Activated CD4-positive, alpha-beta T cell treated with anti-CD3 and anti-CD28 coated beads, Interleukin-2, Interleukin-4, amounts not matched to agents 100 ng/mL and 50 ng/mL, durations not matched to agents 16 hours and 8 hours (primary cell): Measurements from ENCODE around the gene PSG6.
"Not testable (repeated sequence)": the region's sequence is repeated elsewhere in the genome, so short reads cannot be mapped to it uniquely, and the experiment has no call there.

Experiments used
- DNase-seq: peaks from one replicate; pipeline ENCODE4 v3.0.0-alpha.2; 2020; ENCODE audit warnings: low spot score

PSG6 gene

DNA sequence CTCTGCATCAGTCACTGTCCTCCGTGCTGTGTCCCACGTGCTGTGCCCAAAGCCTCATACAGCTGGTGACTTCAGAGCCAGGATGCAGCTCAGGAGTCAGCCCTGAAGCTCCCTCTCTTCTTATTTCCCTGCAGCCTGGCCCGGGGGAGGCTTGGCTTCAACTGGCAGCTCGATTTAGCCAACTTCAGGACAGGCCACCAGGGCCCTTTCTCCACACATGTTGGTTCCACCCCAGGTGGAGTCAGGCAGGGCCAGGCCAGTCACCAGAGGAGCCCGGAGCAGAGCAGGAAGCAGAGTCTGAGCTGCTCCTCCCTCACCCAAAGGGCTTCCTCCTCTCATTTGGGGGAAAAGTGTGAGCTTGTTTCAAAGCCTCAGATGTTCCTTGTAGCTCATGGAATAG lies 11.5 kb downstream of the PSG6 start:
- DNase-seq, result not testable (repeated sequence)

- not testable (repeated sequence) for DNase-seq
Measured at GRCh38 chr19:42900561-42900960, 17.1 kb downstream of the PSG6 start.

DNA sequence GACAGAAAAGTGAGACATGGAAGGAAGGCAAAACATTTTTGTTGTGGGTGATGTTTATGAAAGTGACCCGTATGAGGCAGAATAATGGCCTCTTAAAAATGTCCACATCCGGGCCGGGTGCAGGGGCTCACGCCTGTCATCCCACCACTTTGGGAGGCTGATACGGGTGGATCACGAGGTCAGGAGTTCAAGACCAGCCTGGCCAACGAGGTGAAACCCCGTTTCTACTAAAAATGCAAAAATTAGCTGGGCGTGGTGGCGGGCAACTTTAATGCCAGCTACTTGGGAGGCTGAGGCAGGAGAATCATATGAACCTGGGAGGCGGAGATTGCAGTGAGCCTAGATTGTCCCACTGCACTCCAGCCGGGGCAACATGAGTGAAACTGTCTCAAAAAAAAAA lies 18.0 kb downstream of the PSG6 start:
- DNase-seq, result not testable (repeated sequence)

- DNase-seq, result not testable (repeated sequence)
Measured at GRCh38 chr19:42899110-42899509, 18.6 kb downstream of the PSG6 start.

DNA sequence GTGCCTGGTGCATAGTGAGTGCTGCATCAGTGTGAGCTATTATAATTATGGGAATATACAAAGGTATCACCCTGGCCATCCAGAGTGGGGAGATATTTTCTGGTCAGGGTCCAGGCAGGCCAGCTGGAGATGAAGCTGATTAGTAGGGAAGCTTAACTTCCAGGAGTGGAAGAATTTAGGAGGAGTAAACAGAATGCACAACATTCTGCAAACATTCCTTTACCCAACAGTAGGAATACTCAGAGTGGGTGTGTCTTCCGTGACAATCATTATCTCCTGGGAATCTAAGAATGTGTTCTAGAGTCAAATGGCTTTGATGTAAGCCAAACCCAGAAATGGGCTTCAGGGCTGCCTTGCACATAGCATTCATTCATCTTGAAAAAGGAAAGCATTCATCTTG lies 19.0 kb downstream of the PSG6 start:
- not testable (repeated sequence) for DNase-seq

DNA sequence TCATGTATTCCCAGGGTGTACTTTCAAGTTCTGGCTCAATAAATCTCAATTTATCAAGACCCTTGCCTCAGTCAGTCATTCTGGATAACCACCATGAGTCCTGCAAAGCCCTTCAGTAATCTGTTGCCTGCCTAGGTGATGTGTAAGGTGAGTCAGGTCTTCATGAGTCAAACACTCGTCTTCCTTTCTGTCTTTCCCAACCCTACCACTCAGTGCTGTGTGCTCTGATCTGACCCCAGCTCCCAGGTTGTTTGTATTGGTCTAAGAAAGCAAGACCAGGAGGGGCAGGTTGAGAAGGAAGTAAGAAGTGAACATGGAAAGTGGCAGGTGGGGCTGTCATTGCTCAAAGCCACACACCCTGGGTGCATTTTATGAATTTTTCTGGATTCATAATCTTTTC lies 20.0 kb downstream of the PSG6 start:
- not testable (repeated sequence) for DNase-seq

- not testable (repeated sequence) for DNase-seq
Measured at GRCh38 chr19:42890446-42890845, 27.2 kb downstream of the PSG6 start.

DNA sequence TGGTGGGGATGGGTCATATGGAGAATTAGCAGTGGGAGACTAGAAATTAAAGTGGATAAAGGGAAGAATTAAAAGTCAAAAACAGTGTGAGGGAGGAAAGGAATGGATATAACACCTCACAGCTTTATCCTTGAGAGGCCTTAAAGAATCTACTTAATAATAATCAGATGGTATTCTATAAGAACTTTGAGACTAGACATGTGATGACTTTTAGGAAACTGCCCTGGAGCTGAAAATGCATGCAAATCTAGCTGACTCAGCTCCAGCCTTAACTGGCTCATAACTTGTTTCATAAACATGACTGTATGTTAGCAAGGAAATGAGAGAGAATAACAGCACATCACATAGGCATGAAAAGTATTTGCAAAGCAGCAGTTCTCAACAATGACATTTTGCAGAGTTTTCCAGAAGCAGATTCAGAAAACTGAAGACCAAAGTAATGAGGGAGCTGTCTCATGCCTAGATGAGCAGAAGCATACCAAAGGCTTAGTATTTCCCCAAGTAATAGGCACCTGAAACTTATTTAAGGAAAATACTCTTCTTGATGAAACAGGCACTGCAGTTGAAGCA lies 29.7 kb downstream of the PSG6 start:
- DNase-seq, result not testable (repeated sequence)

DNA sequence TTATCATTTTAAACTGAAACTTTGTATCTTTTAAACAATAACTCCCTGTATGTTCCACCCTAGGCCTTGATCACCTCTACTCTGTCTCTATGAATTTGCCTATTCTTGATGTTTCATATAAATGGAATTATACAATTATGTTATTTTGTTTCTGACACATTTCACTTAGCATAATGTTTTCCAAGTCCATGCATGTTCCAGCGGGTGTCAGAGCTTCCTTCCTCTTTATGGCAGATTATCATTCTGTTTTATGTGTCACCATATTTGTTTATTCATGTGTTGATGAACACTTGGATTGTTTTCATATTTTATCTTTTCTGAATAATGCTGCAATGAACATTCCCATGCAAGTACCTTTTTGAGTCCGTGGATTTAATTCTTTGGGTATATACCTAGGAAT lies 35.0 kb downstream of the PSG6 start:
- not testable (repeated sequence) for DNase-seq

- DNase-seq, result not testable (repeated sequence)
Measured at GRCh38 chr19:42882010-42882409, 35.7 kb downstream of the PSG6 start.

- not testable (repeated sequence) for DNase-seq
Measured at GRCh38 chr19:42881279-42881678, 36.4 kb downstream of the PSG6 start.

DNA sequence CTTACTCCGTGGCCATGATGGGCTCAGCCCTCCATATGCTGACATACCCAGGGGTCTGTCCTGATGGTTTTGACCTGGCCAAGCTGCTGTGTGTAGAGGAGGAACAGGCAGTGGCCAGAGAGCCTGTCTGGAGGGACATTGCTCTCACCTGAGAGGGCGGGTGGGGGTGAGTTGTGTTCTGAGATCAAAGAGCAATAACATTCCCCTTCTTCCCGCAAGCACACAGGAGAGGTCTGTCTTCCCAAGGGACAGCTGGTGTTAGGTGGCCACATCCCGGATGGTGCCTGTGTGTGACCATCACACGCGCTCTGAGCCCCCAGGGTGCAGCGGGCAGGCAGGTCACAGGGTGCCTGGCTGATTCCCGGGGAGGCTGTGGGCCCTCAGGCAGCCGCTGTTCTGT lies 37.1 kb downstream of the PSG6 start:
- not testable (repeated sequence) for DNase-seq

- DNase-seq, result no peak
Measured at GRCh38 chr19:42879613-42880012, 38.1 kb downstream of the PSG6 start, which contains the start of gene PSG1. TSS of gene PSG1 (minus strand) at chr19:42879713. CDS start at chr19:42879581, 132 bp downstream.

DNA sequence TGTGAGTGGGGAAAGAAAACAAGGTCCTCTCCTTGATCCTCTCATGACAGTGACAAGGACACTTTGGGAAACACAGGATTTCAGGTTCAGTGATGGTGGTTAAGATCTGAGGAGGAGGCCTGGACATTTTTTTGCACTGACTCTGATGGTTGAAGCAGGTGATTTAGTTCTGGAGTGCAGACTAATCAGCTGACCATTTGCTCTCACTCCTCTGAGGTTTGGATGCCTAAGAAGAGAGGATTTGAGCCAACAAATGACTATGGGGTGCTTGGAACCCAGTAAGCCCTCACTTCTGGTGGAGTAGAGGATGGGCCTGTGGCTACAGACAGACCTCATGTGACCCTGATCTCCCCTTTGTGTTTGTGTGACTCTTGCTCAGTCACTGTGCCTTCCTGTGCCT lies 41.1 kb downstream of the PSG6 start:
- DNase-seq, result not testable (repeated sequence)

- not testable (repeated sequence) for DNase-seq
Measured at GRCh38 chr19:42875881-42876280, 41.8 kb downstream of the PSG6 start.

DNA sequence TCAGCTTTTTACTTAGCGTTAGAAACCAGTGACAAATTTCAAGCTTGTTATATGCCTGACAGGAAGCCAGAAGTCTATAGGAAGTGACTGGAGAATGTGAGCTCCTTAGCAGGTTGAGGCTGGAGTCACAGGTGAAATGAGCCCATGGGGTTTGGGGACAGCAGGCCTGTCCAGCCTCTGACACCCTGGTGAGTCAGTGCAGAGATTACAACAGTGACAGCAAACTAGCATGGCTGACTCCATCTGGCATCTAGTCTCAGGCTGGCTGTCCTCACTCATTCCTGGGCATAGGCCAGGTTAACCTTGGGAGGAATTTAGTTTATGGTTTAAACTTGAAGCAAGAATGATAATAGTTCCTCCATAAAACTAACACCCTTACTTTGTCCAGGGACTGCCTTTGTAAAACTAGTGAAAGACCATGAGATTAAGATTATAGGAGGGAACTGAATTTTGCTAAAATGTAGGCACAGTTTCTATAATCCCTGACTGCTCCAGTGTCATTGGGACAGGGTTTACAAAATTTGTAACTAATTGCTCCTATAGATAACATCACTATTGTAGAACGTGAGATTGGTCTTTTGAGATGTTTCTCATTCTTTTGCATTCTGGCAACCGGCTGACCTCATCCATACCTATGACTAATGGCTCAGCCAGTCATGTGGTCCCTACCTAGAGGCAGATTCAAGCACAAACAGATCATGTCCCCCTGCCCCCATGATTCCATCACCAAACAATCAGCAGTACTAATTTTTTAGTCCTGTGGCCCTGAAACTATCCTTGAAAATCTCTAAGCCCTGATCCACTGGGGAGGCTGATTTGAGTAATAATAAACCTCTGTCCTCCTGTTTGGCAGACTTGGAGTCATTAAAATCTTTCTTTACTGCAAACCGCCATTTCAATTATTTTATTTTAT lies 42.5 kb downstream of the PSG6 start:
- not testable (repeated sequence) for DNase-seq

DNA sequence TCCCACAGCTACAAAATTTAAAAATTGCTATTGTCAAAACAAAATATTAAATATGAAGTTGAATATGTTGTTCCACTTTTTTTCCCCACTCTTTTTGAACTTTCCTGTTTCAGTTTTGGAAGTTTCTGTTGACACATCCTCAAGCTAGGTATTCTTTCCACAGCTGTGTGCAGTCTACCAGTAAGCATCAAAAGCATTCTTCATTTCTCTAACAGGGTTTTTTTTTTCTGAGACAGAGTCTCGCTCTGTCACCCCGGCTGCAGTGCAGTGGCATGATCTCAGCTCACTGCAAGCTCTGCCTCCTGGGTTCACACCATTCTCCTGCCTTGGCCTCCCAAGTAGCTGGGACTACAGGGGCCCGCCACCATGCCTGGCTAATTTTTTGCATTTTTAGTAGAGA lies 43.6 kb downstream of the PSG6 start:
- not testable (repeated sequence) for DNase-seq

GRCh38 chr19:42872608-42873007 lies 45.1 kb downstream of the PSG6 start:
- DNase-seq, result no peak

DNA sequence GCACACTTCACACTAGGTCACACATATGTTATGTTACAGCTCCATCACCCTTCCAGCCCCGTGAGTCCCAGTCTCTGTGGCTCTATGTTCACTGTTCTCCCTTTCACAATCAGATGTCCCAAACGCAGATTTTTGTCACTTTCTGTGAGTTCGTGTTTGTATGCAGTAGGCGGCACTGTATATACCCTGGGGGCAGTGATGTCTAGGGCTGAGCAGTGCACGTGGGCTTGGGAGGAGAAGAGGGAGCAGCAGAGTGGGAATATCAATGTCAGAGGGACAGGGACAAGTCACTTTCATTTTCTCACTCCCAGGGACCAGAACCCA lies 60.2 kb downstream of the PSG6 start:
- no peak for DNase-seq

- not testable (repeated sequence) for DNase-seq
Measured at GRCh38 chr19:42856866-42857543, 60.7 kb downstream of the PSG6 start.

- DNase-seq, result not testable (repeated sequence)
Measured at GRCh38 chr19:42854745-42855144, 62.9 kb downstream of the PSG6 start.

- DNase-seq, result not testable (repeated sequence)
Measured at GRCh38 chr19:42853231-42853630, 64.5 kb downstream of the PSG6 start.

DNA sequence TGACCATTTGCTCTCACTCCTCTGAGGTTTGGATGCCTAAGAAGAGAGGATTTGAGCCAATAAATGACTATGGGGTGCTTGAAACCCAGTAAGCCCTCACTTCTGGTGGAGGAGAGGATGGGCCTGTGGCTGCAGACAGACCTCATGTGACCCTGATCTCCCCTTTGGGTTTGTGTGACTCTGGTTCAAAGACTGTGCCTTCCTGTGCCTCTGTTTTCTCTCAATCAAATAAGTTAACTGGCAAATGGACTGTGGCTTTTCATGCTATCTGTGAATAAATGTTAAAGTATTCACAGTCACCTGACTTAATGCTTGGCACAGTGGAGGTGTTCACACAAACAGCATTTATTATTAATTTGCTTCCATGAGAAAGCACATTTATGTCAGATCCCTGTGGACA lies 64.9 kb downstream of the PSG6 start:
- DNase-seq, result not testable (repeated sequence)
